NOMO-1 treated with dmso at 0.1 percent for 144 hours (cell line): ENCODE results near the gene DSCAML1.
A peak's percentile ranks its signal among the peaks of the same experiment; 100 is the strongest.

Experiments used
- DNase-seq: peaks from one replicate; lab custom pipeline; 2025; ENCODE audit not compliant: unreplicated experiment; lab: John Stamatoyannopoulos, UW

DSCAML1 gene

GRCh38 chr11:117535201-117535849 is 261.7 kb downstream of the DSCAML1 start:
- peak; percentile 19 for DNase-seq

- DNase-seq = no peak
These were observed 264.4 kb downstream of the DSCAML1 start for GRCh38 chr11:117532568-117532967.

GRCh38 chr11:117529816-117530215 is 267.2 kb downstream of the DSCAML1 start:
- no peak for DNase-seq

- DNase-seq = no peak
These were observed 268.8 kb downstream of the DSCAML1 start for GRCh38 chr11:117528097-117528721.

GRCh38 chr11:117527271-117527670 is 269.7 kb downstream of the DSCAML1 start:
- DNase-seq = no peak

GRCh38 chr11:117525866-117526542 is 271.0 kb downstream of the DSCAML1 start:
- DNase-seq = no peak

GRCh38 chr11:117524468-117525183 is 272.4 kb downstream of the DSCAML1 start:
- DNase-seq = no peak

GRCh38 chr11:117523680-117524079 is 273.3 kb downstream of the DSCAML1 start:
- DNase-seq = no peak

GRCh38 chr11:117521974-117522373 is 275.0 kb downstream of the DSCAML1 start:
- no peak for DNase-seq

- DNase-seq = no peak
These were observed 276.1 kb downstream of the DSCAML1 start for GRCh38 chr11:117520966-117521365.

- no peak for DNase-seq
These were observed 276.8 kb downstream of the DSCAML1 start for GRCh38 chr11:117520201-117520600.

- no peak for DNase-seq
These were observed 277.4 kb downstream of the DSCAML1 start for GRCh38 chr11:117519590-117519989.

- no peak for DNase-seq
These were observed 277.8 kb downstream of the DSCAML1 start for GRCh38 chr11:117519170-117519569.

- no peak for DNase-seq
These were observed 278.6 kb downstream of the DSCAML1 start for GRCh38 chr11:117518455-117518854.

GRCh38 chr11:117517097-117517496 is 279.9 kb downstream of the DSCAML1 start:
- no peak for DNase-seq

GRCh38 chr11:117515892-117516787 is 280.9 kb downstream of the DSCAML1 start:
- no peak for DNase-seq

GRCh38 chr11:117514256-117514655 is 282.8 kb downstream of the DSCAML1 start:
- DNase-seq = no peak

GRCh38 chr11:117513666-117514065 is 283.4 kb downstream of the DSCAML1 start:
- DNase-seq = no peak

- no peak for DNase-seq
These were observed 285.0 kb downstream of the DSCAML1 start for GRCh38 chr11:117511931-117512539.

- no peak for DNase-seq
These were observed 285.5 kb downstream of the DSCAML1 start for GRCh38 chr11:117511483-117511930.
